Rectal smooth muscle tissue (tissue), 1 donor: Measurements from ENCODE around the gene COMTD1.
"Not testable (repeated sequence)": the region's sequence is repeated elsewhere in the genome, so short reads cannot be mapped to it uniquely, and the experiment has no call there.

Experiments used
- H3K27ac ChIP-seq: one replicate; pipeline ENCODE4 v1.7.0; 2013; ENCODE audit warnings: low read depth, low read length, inconsistent platforms
- H3K27me3 ChIP-seq: one replicate; pipeline ENCODE4 v1.7.0; 2013; ENCODE audit warnings: low read length; ENCODE audit not compliant: control insufficient read depth, insufficient read depth
- H3K36me3 ChIP-seq: one replicate; pipeline ENCODE4 v1.7.0; 2013; ENCODE audit warnings: low read length; ENCODE audit not compliant: control insufficient read depth, insufficient read depth
- H3K4me1 ChIP-seq: one replicate; pipeline ENCODE4 v1.7.0; 2013; ENCODE audit warnings: low read length; ENCODE audit not compliant: control insufficient read depth, insufficient read depth
- H3K4me3 ChIP-seq: one replicate; pipeline ENCODE4 v1.7.0; 2013; ENCODE audit warnings: low read length
- H3K9ac ChIP-seq: one replicate; pipeline ENCODE4 v1.7.0; 2013; ENCODE audit warnings: low read length

Gene COMTD1

DNA sequence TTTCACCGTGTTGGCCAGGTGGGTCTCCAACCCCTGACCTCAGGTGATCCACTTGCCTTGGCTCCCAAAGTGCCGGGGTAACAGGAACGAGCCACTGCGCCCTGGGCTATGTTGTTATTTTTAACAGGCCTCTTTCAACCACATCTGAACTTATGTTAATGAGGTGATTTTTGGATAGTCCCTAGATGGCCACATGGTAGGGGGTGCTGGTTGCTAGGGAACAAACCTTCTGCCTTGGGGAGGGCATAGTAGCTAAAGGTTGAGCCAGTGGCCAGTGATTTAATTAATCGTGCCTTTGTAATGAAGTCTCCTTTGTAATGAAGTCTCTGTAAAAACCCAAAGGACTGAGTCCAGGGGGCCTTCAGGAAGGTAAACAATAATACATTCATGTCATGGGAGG lies 9.1 kb downstream of the COMTD1 start:
- H3K4me1 ChIP-seq, result peaks cover 20% of the 10 kb centered on the region
- no peaks in the 10 kb centered on the region for H3K27me3 ChIP-seq
- H3K9ac ChIP-seq, result no peak overlapping the region
- H3K36me3 ChIP-seq, result peaks cover 26% of the 10 kb centered on the region
- H3K27ac ChIP-seq, result peak overlapping the region; percentile 43
- H3K4me3 ChIP-seq, result no peak overlapping the region

DNA sequence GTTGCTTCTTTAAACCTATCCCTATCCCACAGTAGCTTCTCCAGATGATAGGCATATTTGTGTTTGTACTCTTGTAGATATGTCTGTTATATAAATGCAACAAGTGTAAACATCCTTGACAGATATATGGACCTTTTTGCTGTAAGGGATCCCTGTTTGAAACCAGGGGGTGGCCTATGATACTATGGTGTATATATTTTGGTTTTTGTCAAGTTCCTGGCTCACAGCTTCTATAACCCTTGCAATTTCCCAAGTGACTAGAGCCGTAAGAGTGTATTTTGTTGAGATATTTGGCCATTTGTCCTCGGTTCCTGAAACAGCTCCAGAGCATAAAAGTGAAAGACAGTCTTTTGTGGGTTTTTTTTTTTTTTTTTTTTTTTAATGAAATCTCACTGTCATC lies 9.7 kb downstream of the COMTD1 start:
- H3K4me1 ChIP-seq, result peaks cover 20% of the 10 kb centered on the region
- no peak overlapping the region for H3K4me3 ChIP-seq
- no peaks in the 10 kb centered on the region for H3K27me3 ChIP-seq
- peaks cover 20% of the 10 kb centered on the region for H3K36me3 ChIP-seq
- no peak overlapping the region for H3K9ac ChIP-seq
- H3K27ac ChIP-seq, result peak overlapping the region; percentile 68

DNA sequence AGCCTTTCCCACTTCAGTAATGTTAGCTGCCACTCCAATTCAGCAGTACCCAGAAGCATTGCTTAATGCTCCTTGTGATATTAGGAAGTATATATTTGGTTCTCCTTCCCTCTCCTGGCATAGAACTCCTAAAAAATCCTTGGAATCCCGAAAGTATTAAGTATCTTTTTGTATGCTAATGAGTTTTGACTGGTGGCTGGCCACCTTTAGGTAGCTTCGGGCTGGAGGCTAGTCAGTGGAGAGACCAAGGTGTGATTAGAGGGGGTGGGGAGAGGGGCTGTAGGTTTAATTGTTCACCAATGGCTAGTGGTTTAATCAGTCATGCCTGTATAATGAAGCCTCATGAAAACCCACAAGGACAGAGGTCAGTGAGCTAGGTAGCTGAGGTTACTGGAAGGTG lies 12.2 kb downstream of the COMTD1 start:
- H3K4me1 ChIP-seq, result peaks cover 20% of the 10 kb centered on the region
- no peak overlapping the region for H3K27ac ChIP-seq
- H3K9ac ChIP-seq, result no peak overlapping the region
- H3K36me3 ChIP-seq, result peaks cover 36% of the 10 kb centered on the region
- no peak overlapping the region for H3K4me3 ChIP-seq
- no peaks in the 10 kb centered on the region for H3K27me3 ChIP-seq

DNA sequence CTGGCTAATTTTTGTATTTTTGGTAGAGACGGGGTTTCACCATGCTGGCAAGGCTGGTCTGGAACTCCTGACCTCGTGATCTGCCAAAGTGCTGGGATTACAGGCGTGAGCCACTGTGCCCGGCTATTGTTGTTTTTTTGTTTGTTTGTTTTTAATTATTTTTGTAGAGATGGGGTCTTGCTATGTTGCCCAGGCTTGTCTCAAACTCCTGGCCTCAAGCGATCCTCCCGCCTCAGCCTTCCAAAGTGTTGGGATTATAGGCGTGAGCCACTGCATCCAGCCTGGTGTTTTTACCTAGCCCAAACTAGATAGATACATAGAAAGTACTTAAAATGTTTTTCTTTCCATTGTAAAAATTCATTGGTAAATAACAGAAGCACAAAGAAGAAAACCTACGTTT lies 14.3 kb downstream of the COMTD1 start:
- peaks cover 42% of the 10 kb centered on the region for H3K36me3 ChIP-seq
- not testable (repeated sequence) for H3K4me3 ChIP-seq, H3K27ac ChIP-seq, H3K27me3 ChIP-seq, H3K9ac ChIP-seq
- H3K4me1 ChIP-seq, result peaks cover 19% of the 10 kb centered on the region

DNA sequence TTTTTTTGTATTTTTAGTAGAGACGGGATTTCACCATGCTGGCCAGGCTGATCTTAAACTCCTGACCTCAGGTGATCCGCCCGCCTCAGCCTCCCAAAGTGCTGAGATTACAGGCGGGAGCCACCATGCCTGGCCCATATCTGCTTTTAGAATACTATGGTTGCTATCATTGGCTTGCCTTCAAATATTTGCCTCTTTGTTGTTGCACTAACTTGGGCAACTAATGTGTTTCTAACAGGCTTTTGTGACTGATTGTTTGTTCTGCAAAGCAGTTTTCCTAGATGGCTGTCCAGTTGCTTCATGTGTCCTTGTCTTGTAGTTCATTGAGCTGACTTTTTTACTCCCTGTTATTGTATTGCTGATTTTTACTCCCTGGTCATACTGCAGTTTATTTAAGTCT lies 15.5 kb downstream of the COMTD1 start:
- Histone ChIP-seq H3K4me1 (peaks cover 16% of the 10 kb centered on the region), H3K36me3 (peaks cover 43% of the 10 kb centered on the region), H3K27ac (no peak overlapping the region)

DNA sequence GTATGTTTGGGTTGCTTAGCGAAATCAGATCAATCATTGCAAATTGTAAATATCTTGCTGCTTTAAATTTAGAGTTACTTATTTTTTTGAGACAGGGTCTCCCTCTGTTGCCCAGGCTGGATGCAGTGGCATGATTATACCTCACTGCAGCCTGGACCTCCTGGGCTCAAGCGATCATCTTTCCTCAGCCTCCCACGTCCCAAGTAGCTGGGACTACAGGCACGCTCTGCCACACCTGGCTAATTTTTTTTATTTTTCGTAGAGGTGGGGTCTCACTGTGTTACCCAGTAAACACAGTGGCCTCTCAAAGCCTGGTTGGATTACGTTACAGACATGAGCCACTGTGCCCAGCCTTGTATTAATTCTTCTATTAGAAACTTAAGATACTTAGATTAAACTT lies 23.4 kb downstream of the COMTD1 start:
- Histone ChIP-seq H3K4me3 (peak overlapping the region; percentile 41), H3K27ac (peak overlapping the region; percentile 100), H3K27me3 (no peaks in the 10 kb centered on the region), H3K4me1 (peaks cover 41% of the 10 kb centered on the region), H3K36me3 (peaks cover 14% of the 10 kb centered on the region), H3K9ac (no peak overlapping the region)

More for the DNA sequence above, 15.5 kb downstream of the COMTD1 start:
- Histone ChIP-seq H3K27me3 (no peaks in the 10 kb centered on the region), H3K4me3 (no peak overlapping the region), H3K9ac (no peak overlapping the region)

DNA sequence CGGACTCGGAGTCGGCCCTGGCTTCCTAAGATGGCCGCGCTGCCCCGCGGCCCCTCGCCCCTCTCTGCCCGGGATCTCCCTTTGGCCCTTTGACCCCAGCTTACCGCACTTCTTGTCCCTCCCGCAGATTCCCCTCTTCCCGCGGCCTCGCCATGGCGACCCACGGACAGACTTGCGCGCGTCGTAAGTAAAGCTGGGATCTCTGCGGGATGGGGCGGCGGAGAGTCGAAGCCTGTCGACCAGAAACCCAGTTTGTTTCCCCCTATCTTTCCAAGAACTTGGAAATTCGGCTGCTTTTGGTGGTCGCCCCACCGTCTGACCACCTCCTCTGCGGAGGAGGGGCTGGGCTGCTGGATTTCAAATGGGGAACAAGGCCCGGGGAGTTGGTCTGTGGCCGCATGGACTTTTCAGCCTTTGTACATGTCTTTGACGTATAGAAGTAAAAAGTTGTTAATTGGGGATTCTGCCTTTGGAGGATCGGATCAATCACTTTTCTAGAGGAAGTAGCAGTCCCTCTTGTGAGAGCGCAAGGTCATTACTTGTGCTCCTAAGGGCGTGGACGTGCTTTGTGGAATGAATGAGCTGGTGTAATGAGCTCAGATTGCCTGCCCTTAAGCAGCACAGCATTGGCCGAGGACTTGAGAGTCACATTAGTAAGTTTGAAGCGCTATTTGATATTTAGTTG lies 24.6 kb downstream of the COMTD1 start:
- no peaks in the 10 kb centered on the region for H3K27me3 ChIP-seq
- peak overlapping the region; percentile 91 for H3K9ac ChIP-seq
- peak overlapping the region; percentile 100 for H3K27ac ChIP-seq
- peak overlapping the region; percentile 92 for H3K4me3 ChIP-seq
- peaks cover 36% of the 10 kb centered on the region for H3K4me1 ChIP-seq
- H3K36me3 ChIP-seq, result peaks cover 5% of the 10 kb centered on the region

DNA sequence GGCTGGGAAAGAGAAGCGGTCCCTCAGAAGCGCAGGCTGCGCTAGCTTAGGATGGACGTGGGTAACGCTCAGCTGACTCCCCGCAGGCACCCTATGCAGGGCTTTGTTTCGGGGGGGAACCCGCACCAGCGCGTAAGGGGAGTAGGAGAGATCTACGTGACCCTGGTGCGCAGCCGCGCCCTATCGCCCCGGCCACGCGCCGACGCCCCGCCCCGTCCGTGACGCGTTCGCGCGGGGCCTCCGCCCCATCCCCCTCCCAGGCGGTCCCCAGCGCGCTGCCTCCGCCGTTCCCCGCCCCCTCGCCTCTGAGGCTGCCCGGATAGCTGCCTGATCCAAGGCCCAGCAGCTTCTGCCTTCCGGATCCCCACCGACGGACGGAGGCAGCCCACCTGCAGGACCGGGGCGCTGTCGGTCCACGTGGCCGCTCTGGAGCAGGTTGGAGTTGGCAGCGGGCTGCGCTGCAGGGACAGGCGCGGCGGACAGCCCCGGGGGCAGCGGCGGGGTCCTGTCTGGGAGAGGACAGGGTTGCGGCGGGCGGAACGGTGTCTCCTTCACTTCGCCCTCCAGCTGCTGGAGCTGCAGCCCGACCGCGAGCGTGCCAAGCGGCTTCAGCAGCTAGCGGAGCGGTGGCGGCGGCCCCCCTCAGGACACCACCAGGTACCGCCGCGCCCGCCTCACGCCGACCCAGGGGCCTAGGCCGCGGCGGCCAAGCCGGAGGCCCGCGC lies 25.3 kb downstream of the COMTD1 start, which contains the start of gene VDAC2:
TSS of gene VDAC2 (plus strand) at position 515 of the 725 bp plus-strand sequence. CDS start 363 bp downstream, outside the sequence.
- peak within 1 kb of the TSS; percentile 100 for H3K27ac ChIP-seq
- H3K4me3 ChIP-seq, result peak within 1 kb of the TSS; percentile 92
- peak within 1 kb of the TSS; percentile 99 for H3K9ac ChIP-seq
- peaks cover 33% of the 10 kb centered on the region for H3K4me1 ChIP-seq
- H3K27me3 ChIP-seq, result no peaks in the 10 kb centered on the region
- peaks cover 5% of the 10 kb centered on the region for H3K36me3 ChIP-seq

DNA sequence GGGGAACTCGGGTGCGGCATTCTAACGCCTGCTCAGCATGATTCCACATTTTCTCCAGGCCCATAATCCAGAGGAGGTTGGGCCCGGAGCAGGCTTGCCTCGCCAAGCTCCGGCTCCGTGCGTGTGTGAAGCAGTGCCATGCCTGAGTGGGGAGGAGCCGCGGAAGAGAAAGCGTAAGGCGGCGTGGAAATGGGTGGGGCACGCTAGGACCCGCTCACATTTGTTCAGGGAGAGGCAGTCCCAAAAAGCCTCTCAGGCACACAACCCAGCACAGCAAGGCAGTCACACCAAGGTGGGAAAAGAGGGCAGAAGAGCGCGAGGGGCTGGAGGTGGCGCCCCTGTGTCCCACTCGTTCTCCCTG lies 25.9 kb downstream of the COMTD1 start:
- peak overlapping the region; percentile 92 for H3K4me3 ChIP-seq
- H3K36me3 ChIP-seq, result peaks cover 4% of the 10 kb centered on the region
- H3K4me1 ChIP-seq, result peaks cover 33% of the 10 kb centered on the region
- H3K9ac ChIP-seq, result peak overlapping the region; percentile 99
- no peaks in the 10 kb centered on the region for H3K27me3 ChIP-seq
- peak overlapping the region; percentile 100 for H3K27ac ChIP-seq

DNA sequence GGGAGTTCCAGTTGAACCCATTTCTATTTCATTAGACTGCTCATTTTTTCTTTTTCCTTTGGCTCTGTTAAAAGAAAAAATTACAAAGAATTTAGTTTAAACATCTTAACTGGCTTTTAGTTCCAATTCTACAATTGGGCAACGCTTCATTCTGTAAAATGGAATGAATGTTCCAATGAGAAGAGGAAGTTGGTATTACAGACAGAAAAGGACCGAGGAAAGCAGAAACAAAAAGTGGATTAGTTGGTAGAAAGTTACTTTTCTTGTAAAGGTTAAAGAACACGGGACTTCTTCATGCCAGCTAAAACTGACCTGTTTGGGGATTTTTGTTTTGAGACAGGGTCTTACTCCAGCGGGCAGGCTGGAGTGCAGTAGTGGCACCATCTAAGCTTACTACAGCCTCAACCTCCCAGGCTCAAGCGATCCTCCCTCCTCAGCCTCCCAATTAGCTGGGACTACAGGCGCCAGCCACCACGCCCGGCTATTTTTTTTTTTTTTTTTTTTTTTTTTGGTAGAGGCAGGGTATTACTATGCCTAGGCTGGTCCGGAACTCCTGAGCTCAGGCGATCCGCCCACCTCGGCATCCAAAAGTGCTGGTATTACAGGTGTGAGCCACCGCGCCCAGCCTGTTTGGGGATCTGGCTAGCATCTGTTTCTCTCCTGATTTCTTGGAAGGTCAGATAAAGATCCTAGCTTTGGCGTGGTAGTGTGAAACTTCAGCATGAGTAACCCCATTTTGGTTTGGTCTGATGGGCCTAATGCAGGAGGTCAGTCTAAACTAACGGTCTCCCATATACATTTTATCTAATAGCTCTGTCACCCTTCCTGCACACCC lies 26.5 kb downstream of the COMTD1 start:
- Histone ChIP-seq H3K4me1 (peaks cover 33% of the 10 kb centered on the region), H3K27me3 (no peaks in the 10 kb centered on the region), H3K9ac (peak overlapping the region; percentile 99), H3K27ac (peak overlapping the region; percentile 100), H3K4me3 (peak overlapping the region; percentile 92), H3K36me3 (peaks cover 2% of the 10 kb centered on the region)

DNA sequence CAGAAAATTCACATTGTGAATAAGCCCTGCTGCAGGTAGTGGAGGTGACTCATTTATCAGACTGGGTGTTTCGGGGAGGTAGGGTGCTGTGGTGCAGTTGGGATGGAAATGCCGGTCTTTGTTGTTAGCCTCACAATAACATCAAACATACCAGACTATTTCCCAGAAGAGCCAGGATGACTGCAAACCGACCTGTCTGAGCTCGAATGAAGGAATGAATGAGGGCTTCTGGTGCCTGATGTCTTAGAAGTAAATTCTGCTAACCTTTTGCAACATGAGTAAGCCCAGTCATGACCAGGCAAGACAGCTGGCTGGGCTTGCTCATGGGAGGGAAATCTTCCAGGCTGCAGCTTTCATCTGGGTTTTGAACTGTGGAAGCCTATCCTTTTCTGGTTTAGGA lies 27.6 kb downstream of the COMTD1 start:
- Histone ChIP-seq H3K36me3 (peaks cover 2% of the 10 kb centered on the region), H3K4me1 (peaks cover 30% of the 10 kb centered on the region), H3K9ac (no peak overlapping the region), H3K27me3 (no peaks in the 10 kb centered on the region), H3K27ac (peak overlapping the region; percentile 80), H3K4me3 (no peak overlapping the region)

DNA sequence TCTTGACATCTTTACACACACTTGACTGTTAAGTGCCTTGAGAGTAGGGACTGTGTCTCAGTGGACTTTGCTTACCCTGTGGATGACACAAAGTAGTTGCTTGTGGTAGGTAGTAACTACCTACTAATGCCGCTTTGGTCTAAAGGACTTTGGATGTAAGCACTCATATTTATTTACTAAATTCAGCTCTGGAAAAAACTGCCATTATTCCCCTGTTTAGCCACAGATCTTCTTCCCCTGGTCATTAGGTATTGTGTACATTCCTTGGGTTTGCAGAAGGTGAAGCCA lies 28.0 kb downstream of the COMTD1 start:
- Histone ChIP-seq H3K27me3 (no peaks in the 10 kb centered on the region), H3K27ac (peak overlapping the region; percentile 80), H3K36me3 (peaks cover 2% of the 10 kb centered on the region), H3K9ac (no peak overlapping the region), H3K4me1 (peaks cover 31% of the 10 kb centered on the region), H3K4me3 (no peak overlapping the region)
